MM.1S (cell line): ENCODE measurements around the gene STK39.

Experiments
- EZH2 ChIP-seq: fragments of 300-600 bp; sonication (generic); optimal IDR thresholded peaks from 2 replicates; pipeline ENCODE3; 2017; ENCODE audit warnings: low read depth, mild to moderate bottlenecking, antibody characterized with exemption, low read length, mixed read lengths
- EZH2phosphoT487 ChIP-seq: fragments of 300-600 bp; sonication (generic); IDR thresholded peaks from 2 replicates; pipeline ENCODE4 v1.6.1; 2018; ENCODE audit warnings: antibody characterized with exemption, low read length
- TF ChIP-seq, protein P1 (sequence below): fragments of 300-600 bp; sonication (generic); IDR thresholded peaks from 2 replicates; pipeline ENCODE4 v1.5.1; 2016; ENCODE audit warnings: antibody characterized with exemption, low read length, mixed read lengths

DNA sequence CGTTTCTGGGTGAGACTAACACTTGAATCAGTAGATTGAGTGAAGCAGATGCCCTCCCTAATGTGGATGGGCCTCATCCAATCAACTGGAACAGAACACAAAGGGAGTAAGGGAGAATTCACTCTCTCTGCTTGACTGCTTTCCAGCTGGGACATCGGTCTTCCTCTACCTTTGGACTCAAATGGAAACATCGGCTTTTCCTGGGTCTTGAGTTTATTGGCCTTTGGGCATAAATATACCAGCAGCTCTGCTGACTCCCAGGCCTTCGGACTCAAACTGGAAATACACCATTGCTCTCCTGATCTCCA lies 311.6 kb downstream of the STK39 start:
- TF ChIP-seq, protein P1, sequence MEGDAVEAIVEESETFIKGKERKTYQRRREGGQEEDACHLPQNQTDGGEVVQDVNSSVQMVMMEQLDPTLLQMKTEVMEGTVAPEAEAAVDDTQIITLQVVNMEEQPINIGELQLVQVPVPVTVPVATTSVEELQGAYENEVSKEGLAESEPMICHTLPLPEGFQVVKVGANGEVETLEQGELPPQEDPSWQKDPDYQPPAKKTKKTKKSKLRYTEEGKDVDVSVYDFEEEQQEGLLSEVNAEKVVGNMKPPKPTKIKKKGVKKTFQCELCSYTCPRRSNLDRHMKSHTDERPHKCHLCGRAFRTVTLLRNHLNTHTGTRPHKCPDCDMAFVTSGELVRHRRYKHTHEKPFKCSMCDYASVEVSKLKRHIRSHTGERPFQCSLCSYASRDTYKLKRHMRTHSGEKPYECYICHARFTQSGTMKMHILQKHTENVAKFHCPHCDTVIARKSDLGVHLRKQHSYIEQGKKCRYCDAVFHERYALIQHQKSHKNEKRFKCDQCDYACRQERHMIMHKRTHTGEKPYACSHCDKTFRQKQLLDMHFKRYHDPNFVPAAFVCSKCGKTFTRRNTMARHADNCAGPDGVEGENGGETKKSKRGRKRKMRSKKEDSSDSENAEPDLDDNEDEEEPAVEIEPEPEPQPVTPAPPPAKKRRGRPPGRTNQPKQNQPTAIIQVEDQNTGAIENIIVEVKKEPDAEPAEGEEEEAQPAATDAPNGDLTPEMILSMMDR: no peak
- TF ChIP-seq EZH2: no peak
- no peak for TF ChIP-seq EZH2phosphoT487
